ENCODE data around the gene NKX1-1.

GRCh38 chr4:1359144-1359501 lies 47.1 kb downstream of the NKX1-1 start:
- no peak for TF ChIP-seq RELA (CRISPR knock-in tag; IDR thresholded peaks at IDR 0.05; ENCODE audit: borderline replicate concordance)
- TF ChIP-seq CTCF (IDR thresholded peaks at IDR 0.05): no peak
- no peak for TF ChIP-seq EMX1 (CRISPR knock-in tag; IDR thresholded peaks at IDR 0.05)
- TF ChIP-seq E2F4 (CRISPR knock-in tag; IDR thresholded peaks at IDR 0.05; ENCODE audit: borderline replicate concordance, low read depth): no peak
- TF ChIP-seq TCF7 (CRISPR knock-in tag; IDR thresholded peaks at IDR 0.05; ENCODE audit: low read depth): no peak
- no peak for TF ChIP-seq NFE2L1 (CRISPR knock-in tag; IDR thresholded peaks at IDR 0.05)
